Ishikawa (cell line): ENCODE measurements around the gene ACSF3.
A peak's percentile ranks its signal among the peaks of the same experiment; 100 is the strongest.

Experiments
- CEBPB ChIP-seq: IDR thresholded peaks from 2 replicates; pipeline ENCODE4 v1.6.1; 2012
- CREB1 ChIP-seq: IDR thresholded peaks from 2 replicates; pipeline ENCODE4 v1.6.1; 2012; ENCODE audit warnings: low read depth
- EGR1 ChIP-seq: IDR thresholded peaks from 2 replicates; pipeline ENCODE4 v1.6.1; 2012
- EP300 ChIP-seq: IDR thresholded peaks from 2 replicates; pipeline ENCODE4 v1.6.1; 2012; ENCODE audit warnings: borderline replicate concordance
- FOXM1 ChIP-seq: IDR thresholded peaks from 2 replicates; pipeline ENCODE4 v1.6.1; 2012; ENCODE audit warnings: low read depth, borderline replicate concordance
- MAX ChIP-seq: IDR thresholded peaks from 2 replicates; pipeline ENCODE4 v1.6.1; 2012
- NFIC ChIP-seq: IDR thresholded peaks from 2 replicates; pipeline ENCODE4 v1.6.1; 2012
- RAD21 ChIP-seq: IDR thresholded peaks from 2 replicates; pipeline ENCODE4 v1.6.1; 2012; ENCODE audit warnings: low read depth
- REST ChIP-seq: IDR thresholded peaks from 2 replicates; pipeline ENCODE4 v1.6.1; 2012; ENCODE audit warnings: low read depth, mild to moderate bottlenecking
- TAF1 ChIP-seq: IDR thresholded peaks from 2 replicates; pipeline ENCODE4 v1.6.1; 2012; ENCODE audit warnings: low read depth, mild to moderate bottlenecking
- TCF12 ChIP-seq: IDR thresholded peaks from 2 replicates; pipeline ENCODE4 v1.6.1; 2012; ENCODE audit warnings: low read depth
- TEAD4 ChIP-seq: IDR thresholded peaks from 2 replicates; pipeline ENCODE4 v1.6.1; 2012
- USF1 ChIP-seq: IDR thresholded peaks from 2 replicates; pipeline ENCODE4 v1.6.1; 2012
- YY1 ChIP-seq: IDR thresholded peaks from 2 replicates; pipeline ENCODE4 v1.6.1; 2012; ENCODE audit warnings: low read depth
- ZBTB7A ChIP-seq: IDR thresholded peaks from 2 replicates; pipeline ENCODE4 v1.6.1; 2012; ENCODE audit warnings: low read depth

The ACSF3 gene

GRCh38 chr16:89119166-89119621 is 25.5 kb downstream of the ACSF3 start:
- TF ChIP-seq ZBTB7A (no peak), NFIC (no peak), CREB1 (no peak), YY1 (no peak), RAD21 (no peak)

DNA sequence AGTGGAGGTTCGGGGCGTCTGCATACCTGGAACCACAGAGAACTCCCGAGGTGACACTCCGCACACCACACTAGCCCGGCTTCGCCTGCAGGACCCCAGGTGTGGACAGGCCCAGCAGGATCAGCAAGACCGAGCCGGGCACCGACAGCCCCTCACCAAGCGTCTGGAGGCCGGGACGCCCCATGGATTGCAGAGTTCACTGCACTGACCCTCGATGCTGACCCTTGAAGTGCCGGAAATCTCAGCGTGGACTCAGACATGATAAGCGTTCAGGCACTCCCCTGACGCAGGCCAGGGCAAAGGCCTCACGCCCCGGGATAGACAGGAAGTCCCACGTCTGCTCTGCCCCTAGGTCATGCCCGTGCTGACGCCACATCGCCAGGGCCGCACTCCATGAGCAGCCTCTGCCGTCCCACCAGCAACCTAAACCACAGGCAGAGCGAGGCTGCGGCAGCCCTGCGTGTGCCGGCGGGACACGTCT is 26.0 kb downstream of the ACSF3 start:
- TF ChIP-seq TEAD4 (no peak), TCF12 (no peak), NFIC (no peak), YY1 (no peak), CREB1 (no peak), ZBTB7A (no peak), CEBPB (no peak), RAD21 (no peak), EP300 (no peak), REST (no peak), USF1 (no peak)

- TF ChIP-seq USF1 (no peak), YY1 (no peak), REST (no peak), CREB1 (no peak), TAF1 (no peak), CEBPB (no peak), EGR1 (no peak), TEAD4 (no peak), RAD21 (no peak), NFIC (no peak), MAX (no peak), TCF12 (no peak), FOXM1 (no peak), EP300 (no peak), ZBTB7A (no peak)
Observed at GRCh38 chr16:89120281-89120680, 26.6 kb downstream of the ACSF3 start.

- TF ChIP-seq RAD21: no peak
Observed at GRCh38 chr16:89120921-89121351, 27.3 kb downstream of the ACSF3 start.

GRCh38 chr16:89121691-89122321 is 28.2 kb downstream of the ACSF3 start:
- TF ChIP-seq CREB1 (no peak), TCF12 (no peak), EGR1 (no peak)

DNA sequence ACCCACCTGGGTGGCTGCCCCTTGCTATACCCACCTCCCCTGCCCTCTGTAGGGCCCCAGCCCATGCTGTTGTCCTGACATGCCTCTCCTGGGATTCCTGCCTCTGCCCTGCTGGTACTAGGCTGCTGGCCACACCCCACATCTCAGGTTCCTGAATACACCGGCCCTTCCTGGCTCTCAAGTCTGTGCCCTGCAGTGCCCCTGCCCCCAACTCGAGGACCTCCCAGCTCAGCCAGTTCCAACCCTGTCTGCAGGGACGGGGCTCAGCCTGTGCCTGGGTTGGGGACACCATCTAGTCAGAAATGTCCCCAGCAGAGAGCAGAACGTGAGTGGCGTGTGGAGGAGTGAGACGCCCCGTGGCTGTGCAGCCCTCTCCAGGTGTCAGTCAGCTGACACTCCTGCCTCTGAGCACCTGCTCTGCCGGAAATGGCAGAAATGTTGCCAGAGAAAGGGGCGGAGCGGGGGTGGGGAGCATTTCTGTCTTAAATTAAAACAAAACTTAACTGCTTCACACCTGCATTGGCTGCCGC is 28.7 kb downstream of the ACSF3 start:
- TF ChIP-seq MAX (peak; percentile 93), FOXM1 (no peak), EP300 (peak; percentile 56; the same call in 1 of the 2 replicates), REST (no peak), NFIC (peak; percentile 60), RAD21 (peak; percentile 22; the same call in 1 of the 2 replicates), TEAD4 (peak; percentile 10; the same call in 1 of the 2 replicates), USF1 (peak; percentile 88), TCF12 (peak; percentile 91), TAF1 (no peak)
